Measurements from ENCODE around the gene KDELR1.

Gene KDELR1

DNA sequence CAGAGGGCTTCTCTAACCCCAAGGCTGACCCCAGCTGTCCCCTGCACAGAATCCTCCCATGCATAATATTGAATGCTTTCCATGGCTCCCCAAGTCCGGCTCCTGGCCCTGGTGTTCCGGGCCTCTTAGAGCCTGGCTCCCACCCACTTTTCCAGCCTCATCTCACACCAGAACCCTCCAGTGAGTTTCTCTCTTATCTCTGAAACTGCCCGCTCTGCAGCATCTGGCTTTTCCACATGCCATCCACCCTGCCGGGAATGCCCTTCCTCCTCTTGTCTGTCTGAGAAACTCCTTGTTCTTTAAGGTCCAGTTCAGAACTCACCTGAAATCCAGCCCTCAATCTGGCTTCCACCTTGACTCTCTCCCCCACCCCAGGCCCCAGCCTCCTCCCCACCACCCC lies 20.4 kb downstream of the KDELR1 start:
- no peak for DNase-seq

- DNase-seq = no peak
Observed at GRCh38 chr19:48368936-48369335, 22.4 kb downstream of the KDELR1 start.

DNA sequence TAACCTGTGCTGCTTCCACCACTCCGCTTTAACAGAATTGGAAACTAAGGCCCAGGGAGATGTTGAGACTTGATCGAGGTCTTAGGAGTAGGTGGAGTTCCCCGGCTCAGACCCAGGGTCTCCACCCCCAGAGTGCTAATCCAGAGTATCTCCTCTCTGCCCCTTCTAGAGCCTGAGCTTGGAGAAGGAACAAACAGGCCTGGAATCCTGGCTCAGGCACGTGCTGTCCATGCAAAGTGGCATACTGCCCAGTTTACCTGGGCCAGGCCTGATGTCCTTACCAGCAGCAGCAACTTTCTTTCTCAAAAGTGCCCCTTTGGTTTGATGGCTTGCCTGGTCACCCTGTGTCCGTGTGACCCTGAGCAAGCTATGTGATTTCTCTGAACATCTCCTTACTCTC lies 23.5 kb downstream of the KDELR1 start:
- no peak for DNase-seq

DNA sequence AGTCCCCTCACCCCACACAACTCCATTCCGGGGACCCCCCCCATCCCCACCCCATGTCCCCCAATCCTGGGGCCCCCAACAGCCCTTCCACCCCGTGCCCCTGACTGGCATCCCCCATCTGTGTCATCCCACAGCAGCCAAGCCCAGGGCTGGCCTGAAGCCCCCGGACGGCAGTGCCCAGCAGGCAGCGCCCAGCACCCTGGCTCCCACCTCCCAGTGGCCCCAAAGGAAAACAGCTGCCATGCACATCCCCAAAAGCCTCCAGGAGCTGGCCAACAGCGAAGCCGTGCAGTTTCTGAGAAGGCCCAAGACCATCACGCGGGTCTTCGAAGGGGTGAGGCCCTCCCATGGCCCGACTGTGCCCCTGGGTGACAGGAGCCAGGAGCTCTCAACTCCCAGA lies 25.7 kb downstream of the KDELR1 start:
- no peak for DNase-seq

- no peak for DNase-seq
Observed at GRCh38 chr19:48364598-48365348, 26.6 kb downstream of the KDELR1 start.

GRCh38 chr19:48363810-48364597 lies 27.3 kb downstream of the KDELR1 start, which contains the start of the genes SYNGR4 and TMEM143:
SYNGR4 (plus strand) TSS chr19:48364367; CDS start chr19:48365843, 1,476 bp downstream.
TMEM143 (minus strand) TSS chr19:48363940; CDS start chr19:48363920, 20 bp downstream.
- peak; percentile 97 for DNase-seq

DNA sequence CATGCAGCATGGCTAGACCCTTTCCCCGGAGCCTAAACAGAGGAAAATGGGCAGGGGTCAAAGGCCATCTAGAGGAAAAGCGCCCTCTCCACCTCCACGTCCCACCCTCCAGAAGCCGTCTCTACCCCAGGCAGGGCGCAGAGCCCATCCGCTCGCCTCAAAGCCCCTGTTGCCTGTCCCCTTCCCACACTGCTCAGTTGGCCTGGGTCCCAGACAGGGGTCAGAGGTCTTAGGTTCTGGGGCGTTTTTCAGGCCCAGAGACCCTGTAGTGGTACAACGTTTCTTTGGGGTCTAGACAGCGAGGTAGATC lies 27.9 kb downstream of the KDELR1 start:
- DNase-seq = no peak

DNA sequence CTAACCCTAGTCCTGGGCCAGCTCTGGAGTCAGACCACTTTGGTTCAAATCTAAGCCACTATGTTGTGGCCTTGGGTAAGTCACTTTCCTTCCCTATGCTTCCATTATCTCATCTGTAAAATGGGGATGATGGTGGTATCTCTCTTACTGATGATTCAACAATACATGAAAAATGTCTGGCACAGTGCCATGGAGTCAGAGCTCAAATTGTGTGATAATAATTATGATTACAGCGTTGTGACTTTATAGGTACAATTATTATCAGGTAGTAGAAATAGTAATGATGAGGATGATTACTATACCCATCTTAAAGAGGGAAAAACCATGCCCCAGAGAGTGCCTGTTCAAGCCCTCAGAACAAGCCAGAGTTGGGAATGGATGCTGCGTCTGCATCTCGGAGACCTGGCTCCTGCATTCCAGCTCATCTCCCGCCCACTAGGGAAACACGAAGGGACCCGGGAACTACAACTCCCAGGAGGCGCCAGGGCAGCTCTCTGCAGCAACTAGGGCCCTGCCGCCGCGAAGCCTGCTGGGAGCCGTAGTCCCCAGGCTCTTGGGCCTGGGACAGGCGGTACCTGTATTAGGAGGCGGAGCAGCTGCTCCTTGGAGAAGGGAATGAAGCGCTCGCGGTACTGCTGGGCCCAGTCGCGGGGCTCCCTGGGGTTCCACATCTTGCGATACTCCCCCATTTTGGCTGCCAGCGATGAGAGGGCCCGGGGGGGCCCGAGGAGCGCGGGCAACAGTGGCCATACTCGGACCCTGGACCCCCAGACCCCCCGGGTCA lies 28.4 kb downstream of the KDELR1 start:
- DNase-seq = peak; percentile 87

GRCh38 chr19:48361912-48362311 lies 29.4 kb downstream of the KDELR1 start:
- DNase-seq = no peak

DNA sequence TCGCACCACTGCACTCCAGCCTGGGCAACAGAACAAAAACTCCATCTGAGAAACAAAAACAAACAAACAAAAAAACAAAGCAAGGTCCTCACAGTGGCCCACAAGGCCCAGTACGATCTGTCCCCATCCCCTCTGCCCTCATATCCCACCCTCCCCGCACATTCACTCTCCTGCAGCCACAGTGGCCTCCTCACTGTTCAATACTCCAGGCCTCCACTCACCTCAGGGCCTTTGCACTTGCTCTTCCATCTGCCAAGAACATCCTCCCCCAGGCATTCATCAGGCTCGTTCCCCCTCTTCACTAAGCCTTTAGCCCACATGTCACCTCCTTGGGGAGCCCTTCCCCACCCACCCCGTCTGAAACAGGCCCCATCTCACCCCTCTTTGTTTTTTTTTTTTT lies 32.2 kb downstream of the KDELR1 start:
- no peak for DNase-seq

DNA sequence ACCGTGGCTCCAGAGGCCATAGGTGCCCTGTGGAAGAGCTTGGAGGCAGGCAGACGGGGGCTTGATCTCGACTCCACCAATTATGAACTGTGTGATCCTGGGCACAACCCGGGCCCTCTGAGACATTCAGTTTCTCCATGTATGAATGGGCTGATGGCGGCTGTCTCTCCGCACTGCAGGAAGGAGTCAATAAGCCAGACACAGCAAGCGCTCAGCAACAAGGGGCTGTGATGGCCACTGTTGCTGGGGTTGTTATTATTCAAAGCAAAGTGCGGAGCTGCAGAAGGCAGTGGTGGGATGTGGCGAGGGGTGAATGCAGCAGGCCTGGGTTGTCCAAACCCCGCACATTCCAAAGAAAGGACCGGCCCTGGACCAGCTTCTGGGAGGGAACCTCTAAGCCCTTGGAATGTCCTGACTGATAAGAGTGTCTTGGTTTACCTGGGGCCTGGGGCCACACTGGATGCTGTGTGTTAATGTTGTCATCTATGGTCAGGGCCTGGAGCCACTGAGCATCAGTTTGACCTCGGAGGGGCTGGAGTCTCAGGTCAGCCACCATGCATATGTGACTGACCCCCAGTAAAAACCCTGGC lies 35.9 kb downstream of the KDELR1 start:
- no peak for DNase-seq

DNA sequence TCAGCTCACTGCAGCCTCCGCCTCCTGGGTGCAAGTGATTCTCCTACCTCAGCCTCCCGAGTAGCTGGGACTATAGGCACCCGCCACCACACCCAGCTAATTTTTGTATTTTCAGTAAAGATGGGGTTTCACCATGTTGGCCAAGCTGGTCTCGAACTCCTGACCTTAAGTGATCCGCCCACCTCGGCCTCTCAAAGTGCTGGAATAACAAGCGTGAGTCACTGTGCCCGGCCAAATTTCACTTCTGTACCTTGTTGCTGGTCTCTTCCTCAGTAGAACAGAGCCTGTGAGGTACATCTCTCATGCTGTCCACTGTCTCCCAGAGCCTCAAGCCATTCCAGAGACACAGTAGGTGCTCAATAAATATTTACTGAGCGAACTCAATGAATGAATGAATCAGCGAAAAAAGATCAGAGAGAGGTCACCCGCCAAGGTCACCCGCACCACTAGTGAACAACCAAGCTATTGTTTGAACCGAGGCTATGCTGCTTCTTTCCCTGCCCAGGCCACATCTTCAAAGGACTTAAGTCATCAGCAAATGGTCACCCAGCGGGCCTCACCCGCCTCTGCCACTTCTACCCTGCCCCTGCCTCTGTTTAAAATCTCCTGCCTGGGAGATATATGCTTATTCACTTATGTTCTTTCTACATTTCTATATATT lies 36.9 kb downstream of the KDELR1 start:
- no peak for DNase-seq

DNA sequence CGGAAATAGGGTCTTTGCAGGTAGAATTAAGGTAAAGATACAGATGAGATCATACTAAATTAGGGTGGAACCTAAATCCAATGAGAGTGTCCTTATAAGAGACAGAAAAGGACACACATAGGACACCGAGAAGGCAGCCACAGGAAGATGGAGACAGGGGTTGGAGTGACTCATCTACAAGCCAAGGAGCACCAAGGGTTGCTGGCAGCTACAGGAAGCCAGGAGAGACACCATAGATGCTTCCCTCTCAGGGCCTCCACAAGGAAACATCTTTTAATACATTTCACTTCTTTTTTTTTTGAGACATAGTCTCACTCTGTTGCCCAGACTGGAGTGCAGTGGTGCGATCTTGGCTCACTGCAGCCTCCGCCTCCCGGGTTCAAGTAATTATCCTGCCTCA lies 37.7 kb downstream of the KDELR1 start:
- no peak for DNase-seq

GRCh38 chr19:48351341-48351752 lies 40.0 kb downstream of the KDELR1 start:
- DNase-seq = peak; percentile 83

DNA sequence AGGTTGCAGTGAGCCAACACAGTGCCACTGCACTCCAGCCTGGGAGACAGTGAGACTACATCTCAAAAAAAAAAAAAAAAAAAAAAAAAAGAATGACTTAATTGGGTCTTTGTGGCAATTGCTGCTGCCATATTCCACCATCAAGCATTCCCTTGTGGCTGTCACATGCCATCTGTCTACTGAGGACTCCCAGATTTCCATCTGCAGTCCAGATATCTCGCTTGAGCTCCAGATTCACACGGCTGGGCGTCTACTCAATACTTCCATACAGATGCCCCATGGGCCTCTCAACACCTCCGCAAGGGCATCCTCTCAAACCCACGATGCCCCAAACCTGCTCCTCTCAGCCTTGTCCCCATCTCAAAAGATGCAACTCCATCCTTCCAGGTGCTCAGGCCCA lies 40.5 kb downstream of the KDELR1 start:
- no peak for DNase-seq

DNA sequence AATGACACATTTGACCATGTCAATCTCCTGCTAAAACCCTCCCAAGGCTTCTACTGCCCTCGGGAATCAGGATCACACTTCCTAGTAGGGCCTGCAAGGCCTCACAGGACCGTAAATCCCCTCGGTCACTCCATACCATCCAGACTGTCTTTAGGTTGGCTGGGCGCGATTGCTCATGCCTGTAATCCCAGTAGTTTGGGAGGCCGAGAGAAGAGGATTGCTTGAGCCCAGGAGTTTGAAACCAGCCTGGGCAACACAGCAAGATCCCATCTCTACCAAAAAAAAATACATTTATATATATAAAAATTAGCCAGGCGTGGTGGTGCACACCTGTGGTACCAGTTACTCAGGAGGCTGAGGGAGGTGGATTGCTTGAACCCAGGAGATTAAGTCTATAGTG lies 42.6 kb downstream of the KDELR1 start:
- no peak for DNase-seq

DNA sequence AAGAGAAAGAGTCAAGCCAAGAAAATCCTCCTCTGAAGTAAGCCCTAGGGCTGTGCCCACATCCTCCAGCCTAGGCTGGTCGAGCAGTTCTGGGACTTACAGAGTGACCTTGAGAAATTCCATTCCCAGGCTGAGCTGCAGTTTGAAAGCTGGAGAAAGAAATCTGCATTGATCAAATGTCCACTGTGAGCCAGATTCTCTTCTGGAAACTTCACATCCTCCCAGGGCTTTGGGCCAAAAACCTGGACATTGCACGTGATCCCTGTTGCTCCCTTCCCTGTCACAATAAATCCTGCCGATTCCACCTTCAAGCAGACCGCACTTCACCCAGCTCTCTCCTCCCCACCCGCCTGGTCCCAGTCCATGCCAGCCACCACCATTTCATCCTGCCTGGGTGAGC lies 43.3 kb downstream of the KDELR1 start:
- no peak for DNase-seq

- no peak for DNase-seq
Observed at GRCh38 chr19:48346191-48346590, 45.2 kb downstream of the KDELR1 start.

DNA sequence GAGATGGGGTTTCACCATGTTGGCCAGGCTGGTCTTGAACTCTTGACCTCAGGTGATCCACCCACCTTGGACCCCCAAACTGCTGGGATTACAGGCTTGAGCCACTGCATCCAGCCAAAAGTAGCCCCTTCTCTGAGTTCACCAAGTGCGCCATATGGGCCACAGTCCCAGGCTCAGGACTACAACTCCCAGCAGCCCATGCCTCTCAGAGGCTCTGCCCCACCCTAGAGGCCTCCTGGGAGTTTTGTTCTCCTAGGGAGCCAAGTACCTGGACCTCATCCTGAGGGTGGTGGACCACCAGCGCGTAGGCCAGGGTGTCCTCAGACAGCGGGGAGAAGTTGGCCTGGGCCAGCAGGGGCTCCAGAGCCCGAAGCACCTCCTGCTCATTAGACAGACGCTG lies 46.5 kb downstream of the KDELR1 start:
- DNase-seq = no peak

- no peak for DNase-seq
Observed at GRCh38 chr19:48342841-48343540, 48.4 kb downstream of the KDELR1 start.

GRCh38 chr19:48342414-48342738 lies 49.0 kb downstream of the KDELR1 start:
- DNase-seq = no peak
